Neural crest cell (in vitro differentiated cells): ENCODE measurements around the gene DPM1. TPM values are rescaled to one million over a fixed set of nuclear protein-coding genes. Genes with fewer than 3 reads are reported as not detected.

Experiments
- DNase-seq: peaks from one replicate; pipeline ENCODE4 v3.0.0; 2021; ENCODE audit warnings: low read depth, mixed read lengths, low spot score
- H3K27ac Mint-ChIP-seq: one replicate; pipeline ENCODE4 v1.8.0; 2021; ENCODE audit warnings: mild to moderate bottlenecking, mixed read lengths; ENCODE audit not compliant: unreplicated experiment
- H3K27me3 Mint-ChIP-seq: 2 replicates; pipeline ENCODE4 v1.8.0; 2021; ENCODE audit warnings: low read depth, mild to moderate bottlenecking, mixed read lengths
- H3K36me3 Mint-ChIP-seq: 2 replicates; pipeline ENCODE4 v1.8.0; 2021; ENCODE audit warnings: low read depth, mild to moderate bottlenecking, mixed read lengths
- H3K4me1 Mint-ChIP-seq: 2 replicates; pipeline ENCODE4 v1.8.0; 2021; ENCODE audit warnings: mixed read lengths
- H3K4me3 Mint-ChIP-seq: one replicate; pipeline ENCODE4 v1.8.0; 2021; ENCODE audit warnings: mild to moderate bottlenecking, mixed read lengths
- H3K9me3 Mint-ChIP-seq: 2 replicates; pipeline ENCODE4 v1.8.0; 2021; ENCODE audit warnings: mixed read lengths
- CTCF ChIP-seq: fragments of 200-600 bp; sonication (generic); conservative IDR thresholded peaks from 2 replicates; pipeline ENCODE4 v1.5.0; 2021; ENCODE audit warnings: antibody characterized with exemption, mild to moderate bottlenecking
- total RNA-seq: library from RNA; stranded (reverse); gene quantifications from 2 replicates; pipeline ENCODE4 v1.2.1, GENCODE V29; 2021

The DPM1 gene
- total RNA-seq, 1 donor from 2014 or later: 42.9 TPM

- Mint-ChIP-seq H3K4me1 (peaks cover 20% of the 10 kb centered on the region), H3K9me3 (no peaks in the 10 kb centered on the region), H3K27me3 (no peaks in the 10 kb centered on the region), H3K36me3 (peaks cover 7% of the 10 kb centered on the region), H3K27ac (no peak overlapping the region), H3K4me3 (no peak overlapping the region)
- DNase-seq: no peak
- TF ChIP-seq CTCF: no peak
Measured at GRCh38 chr20:50903353-50904051, 54.8 kb downstream of the DPM1 start.

GRCh38 chr20:50901301-50901700 lies 57.0 kb downstream of the DPM1 start:
- no peak for TF ChIP-seq CTCF

GRCh38 chr20:50900261-50900660 lies 58.1 kb downstream of the DPM1 start:
- Mint-ChIP-seq H3K9me3 (no peaks in the 10 kb centered on the region), H3K4me1 (peaks cover 8% of the 10 kb centered on the region), H3K36me3 (peaks cover 16% of the 10 kb centered on the region), H3K4me3 (no peak overlapping the region), H3K27ac (no peak overlapping the region), H3K27me3 (no peaks in the 10 kb centered on the region)
- no peak for TF ChIP-seq CTCF
- DNase-seq: no peak

More at GRCh38 chr20:50901301-50901700, 57.0 kb downstream of the DPM1 start:
- no peak for DNase-seq
- H3K27me3 Mint-ChIP-seq: no peaks in the 10 kb centered on the region
- no peak overlapping the region for H3K4me3 Mint-ChIP-seq
- H3K4me1 Mint-ChIP-seq: peaks cover 11% of the 10 kb centered on the region
- no peaks in the 10 kb centered on the region for H3K9me3 Mint-ChIP-seq
- peaks cover 16% of the 10 kb centered on the region for H3K36me3 Mint-ChIP-seq
- H3K27ac Mint-ChIP-seq: peak overlapping the region; percentile 72

GRCh38 chr20:50898475-50898874 lies 59.9 kb downstream of the DPM1 start:
- peaks cover 26% of the 10 kb centered on the region for H3K36me3 Mint-ChIP-seq
- no peaks in the 10 kb centered on the region for H3K27me3 Mint-ChIP-seq
- H3K9me3 Mint-ChIP-seq: no peaks in the 10 kb centered on the region
- no peak for DNase-seq
- no peaks in the 10 kb centered on the region for H3K4me1 Mint-ChIP-seq
- H3K4me3 Mint-ChIP-seq: no peak overlapping the region
- H3K27ac Mint-ChIP-seq: no peak overlapping the region
- TF ChIP-seq CTCF: no peak

- Mint-ChIP-seq H3K27ac (no peak overlapping the region), H3K4me1 (no peaks in the 10 kb centered on the region), H3K36me3 (peaks cover 37% of the 10 kb centered on the region), H3K27me3 (no peaks in the 10 kb centered on the region), H3K4me3 (no peak overlapping the region), H3K9me3 (no peaks in the 10 kb centered on the region)
- no peak for TF ChIP-seq CTCF
- no peak for DNase-seq
Measured at GRCh38 chr20:50895111-50895830, 63.1 kb downstream of the DPM1 start.
